ENCODE results near the gene CADPS.

CADPS gene

DNA sequence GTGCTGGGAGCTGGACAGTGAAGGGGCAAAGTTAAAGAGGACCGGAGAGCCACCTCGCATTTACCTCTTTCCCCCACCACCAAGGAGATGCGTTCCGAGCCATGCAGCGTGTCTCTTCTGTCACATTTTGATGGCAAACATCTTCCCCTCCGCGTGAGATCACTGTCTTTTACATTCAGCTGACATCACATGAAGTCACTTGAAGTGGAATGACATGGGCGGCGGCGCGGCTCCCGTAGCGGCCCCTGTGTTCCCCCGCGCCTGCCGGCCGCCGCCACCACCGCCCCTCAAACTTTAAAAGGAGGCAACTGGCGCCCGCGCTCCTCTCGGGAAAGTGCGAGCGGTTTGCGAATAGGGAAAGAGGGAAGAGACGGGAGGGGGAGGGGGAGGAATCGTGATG is 502.0 kb downstream of the CADPS start, which contains the start of gene FEZF2:
FEZF2 (minus strand) TSS at position 336 of the 400 bp plus-strand sequence. CDS start 682 bp downstream, outside the sequence.
- no peak for DNase-seq (ENCODE audit: low read depth)

- DNase-seq (ENCODE audit: low read depth) = no peak
Observed at GRCh38 chr3:62372621-62373041, 502.6 kb downstream of the CADPS start.

DNA sequence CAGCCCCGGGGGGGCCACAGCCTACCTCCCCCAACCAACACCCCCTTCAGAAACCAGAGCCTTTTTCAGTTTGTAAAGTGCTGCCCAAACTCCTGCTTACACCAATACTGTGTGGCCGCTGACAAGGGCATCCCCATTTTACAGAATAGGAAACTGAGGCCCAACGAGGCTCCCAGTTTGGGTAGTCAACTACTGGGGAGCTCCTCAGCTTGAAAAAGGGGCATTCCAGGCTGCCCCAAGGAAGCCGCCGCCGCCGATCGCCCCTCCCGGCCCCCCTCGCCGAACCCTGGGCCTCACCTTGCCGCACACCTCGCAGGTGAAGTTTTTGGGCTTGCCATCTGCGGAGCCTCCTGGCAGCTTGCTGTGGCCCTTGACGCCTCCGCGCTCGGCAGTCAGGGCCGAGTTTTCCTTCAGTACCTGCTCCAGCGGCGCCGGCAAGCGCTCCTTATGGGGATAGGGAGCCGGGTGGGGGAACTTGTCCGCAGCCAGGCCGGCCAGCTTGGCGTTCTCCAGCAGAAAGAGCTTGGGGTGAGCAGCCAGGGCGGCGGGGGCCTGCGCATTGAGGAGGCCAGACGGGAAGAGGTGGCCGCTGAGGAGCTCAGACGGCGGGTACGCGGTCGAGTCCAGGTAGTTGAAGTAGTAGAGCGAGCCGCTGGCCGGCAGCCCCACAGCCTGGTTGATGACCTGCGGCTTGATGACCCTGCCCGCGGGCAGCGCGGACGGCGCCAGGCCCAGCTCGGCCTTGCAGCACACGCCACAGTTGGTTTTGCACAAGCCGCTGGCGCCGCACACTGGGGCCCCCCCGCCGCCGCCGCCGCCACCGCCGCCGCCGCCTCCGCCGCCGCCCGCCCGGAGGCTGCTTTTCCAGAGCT is 503.3 kb downstream of the CADPS start:
- no peak for DNase-seq (ENCODE audit: low read depth)

GRCh38 chr3:62370858-62371719 is 504.1 kb downstream of the CADPS start:
- no peak for DNase-seq (ENCODE audit: low read depth)

- DNase-seq (ENCODE audit: low read depth) = no peak
Observed at GRCh38 chr3:62370112-62370857, 504.9 kb downstream of the CADPS start.

- no peak for DNase-seq (ENCODE audit: low read depth)
Observed at GRCh38 chr3:62369476-62369743, 505.8 kb downstream of the CADPS start.

DNA sequence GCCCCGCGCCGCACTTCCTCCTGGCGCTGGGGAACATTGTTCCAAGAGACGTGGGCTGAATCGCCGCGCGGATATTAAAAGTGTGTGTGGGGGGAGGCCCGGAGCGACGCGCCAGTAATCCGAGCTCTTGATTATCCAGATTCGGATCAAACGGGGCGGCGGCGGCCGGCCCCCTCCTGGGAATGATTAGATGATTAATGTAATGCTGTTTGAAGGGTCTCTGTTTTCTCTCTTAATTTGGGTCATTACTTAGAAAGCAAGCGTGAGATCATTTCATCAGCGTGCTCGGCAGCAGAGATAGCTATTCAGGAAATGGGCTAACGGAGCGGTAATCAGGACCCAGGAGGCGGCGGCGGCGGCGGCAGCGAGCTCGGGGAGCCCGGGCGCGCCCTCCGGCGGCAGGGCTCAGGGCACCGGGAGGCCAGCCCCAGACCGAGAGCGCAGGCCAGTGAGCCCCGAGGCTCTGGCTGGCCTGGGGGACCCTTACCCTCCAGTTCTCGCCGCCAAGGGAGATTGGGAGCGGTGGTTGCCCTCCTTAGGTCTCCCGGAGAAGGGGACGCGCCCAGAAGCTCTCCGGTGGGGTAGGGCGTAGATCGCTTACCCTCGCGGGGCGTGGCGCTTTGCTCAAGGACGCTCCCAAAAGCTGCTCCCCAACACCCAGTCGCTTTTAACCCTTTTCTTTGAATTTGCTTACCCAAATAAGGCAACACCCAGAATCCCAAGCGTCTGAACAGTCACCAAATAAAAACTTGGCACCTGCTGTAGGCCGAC is 506.3 kb downstream of the CADPS start:
- no peak for DNase-seq (ENCODE audit: low read depth)

- no peak for DNase-seq (ENCODE audit: low read depth)
Observed at GRCh38 chr3:62368290-62368704, 506.9 kb downstream of the CADPS start.

DNA sequence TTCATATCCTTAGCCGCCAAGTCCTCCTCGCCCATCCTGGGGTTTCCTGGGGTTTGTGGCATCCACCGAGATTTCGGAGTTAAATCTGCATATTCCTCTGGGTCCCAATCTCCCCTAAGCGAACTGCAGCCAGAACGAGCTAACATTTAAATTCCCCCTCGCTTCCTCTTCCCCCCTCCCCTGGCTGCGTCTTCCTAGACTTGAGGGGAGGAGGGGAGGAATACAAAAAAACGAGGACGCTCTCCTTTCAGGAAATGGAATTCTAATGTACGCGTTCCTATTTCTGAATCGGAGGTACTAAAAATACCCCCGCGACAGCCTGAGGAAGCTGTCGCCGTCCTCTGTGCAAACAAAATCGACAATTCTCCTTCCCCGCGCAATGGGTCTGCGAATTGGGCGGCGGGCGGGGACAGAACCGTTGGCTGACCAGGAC is 507.4 kb downstream of the CADPS start:
- DNase-seq (ENCODE audit: low read depth) = no peak

GRCh38 chr3:62366126-62366484 is 509.1 kb downstream of the CADPS start:
- DNase-seq (ENCODE audit: low read depth) = no peak

DNA sequence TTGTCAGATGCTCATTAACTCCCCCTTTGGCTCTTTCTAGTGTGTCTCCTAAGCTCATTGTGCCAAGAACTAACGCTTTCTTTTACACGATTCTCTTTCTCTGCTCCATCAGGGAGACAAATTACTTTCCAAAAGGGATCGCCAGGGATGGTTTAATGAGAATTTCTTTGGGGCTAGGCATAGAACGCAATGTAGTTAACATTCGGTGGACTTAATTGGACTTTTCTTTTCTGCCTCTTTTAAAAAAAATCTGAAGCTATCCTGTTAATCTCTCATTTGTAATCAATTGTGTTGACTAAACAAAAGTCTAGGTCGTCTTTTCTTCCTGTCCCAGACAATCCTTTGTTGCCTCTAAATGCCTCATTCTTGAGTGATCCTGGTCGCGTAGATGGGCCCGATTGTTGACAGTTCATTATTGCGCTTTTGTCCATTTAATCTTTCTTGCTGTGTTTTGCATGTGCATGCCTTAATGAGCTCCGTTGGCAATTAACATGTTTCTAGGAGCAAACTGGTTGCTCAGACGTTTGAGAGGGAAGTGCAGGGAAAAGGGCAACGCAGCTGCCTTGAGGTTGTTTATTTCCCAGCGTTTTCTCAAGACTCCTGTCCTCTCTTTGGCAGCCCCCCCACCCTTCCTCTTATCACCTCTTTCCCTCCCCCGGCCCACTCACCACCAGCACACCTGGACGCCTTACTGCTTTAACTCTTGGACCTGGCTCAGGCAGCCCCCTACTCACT is 509.7 kb downstream of the CADPS start:
- DNase-seq (ENCODE audit: low read depth) = no peak

GRCh38 chr3:62364191-62364590 is 511.0 kb downstream of the CADPS start:
- no peak for DNase-seq (ENCODE audit: low read depth)

GRCh38 chr3:62363275-62363674 is 511.9 kb downstream of the CADPS start:
- no peak for DNase-seq (ENCODE audit: low read depth)

- DNase-seq (ENCODE audit: low read depth) = no peak
Observed at GRCh38 chr3:62361824-62362223, 513.4 kb downstream of the CADPS start.

DNA sequence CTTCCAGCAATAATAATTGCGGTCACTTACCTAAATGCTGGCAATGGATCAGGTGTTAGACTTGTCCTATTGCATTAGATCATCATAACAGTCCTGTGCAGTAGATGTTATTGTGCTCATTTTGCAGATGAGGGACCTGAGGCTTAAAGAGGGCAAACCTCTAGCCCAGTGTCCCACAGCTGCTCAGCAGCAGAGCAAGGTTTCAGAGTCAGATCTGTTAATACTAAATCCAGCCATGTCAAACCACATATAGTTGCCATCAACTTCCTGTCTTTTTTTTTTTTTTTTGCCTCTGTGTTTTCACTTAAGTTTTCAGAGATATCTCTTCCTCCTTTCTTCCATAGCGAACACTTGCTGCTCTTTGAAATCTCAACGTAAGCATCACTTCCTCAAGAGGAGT is 514.0 kb downstream of the CADPS start:
- no peak for DNase-seq (ENCODE audit: low read depth)

GRCh38 chr3:62359531-62359930 is 515.7 kb downstream of the CADPS start:
- DNase-seq (ENCODE audit: low read depth) = no peak

DNA sequence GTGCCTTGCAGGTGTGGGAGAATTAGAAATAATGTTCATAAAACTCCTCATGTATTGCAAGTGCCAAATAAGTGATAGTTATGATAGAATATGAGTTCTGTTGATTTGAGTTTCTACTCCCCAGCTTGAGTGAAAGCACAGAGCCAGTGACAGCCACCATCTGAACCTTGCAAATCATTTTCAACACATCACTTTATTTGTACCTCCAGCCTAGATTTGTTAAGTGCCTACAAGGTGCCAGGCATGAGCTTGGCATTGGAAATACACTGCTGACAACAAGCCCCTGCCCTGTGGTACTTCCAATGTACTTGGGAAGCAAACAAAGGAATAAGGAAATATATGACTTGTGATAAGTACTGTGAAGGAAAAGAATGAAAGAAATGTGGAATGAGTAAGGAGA is 518.9 kb downstream of the CADPS start:
- DNase-seq (ENCODE audit: low read depth) = no peak

DNA sequence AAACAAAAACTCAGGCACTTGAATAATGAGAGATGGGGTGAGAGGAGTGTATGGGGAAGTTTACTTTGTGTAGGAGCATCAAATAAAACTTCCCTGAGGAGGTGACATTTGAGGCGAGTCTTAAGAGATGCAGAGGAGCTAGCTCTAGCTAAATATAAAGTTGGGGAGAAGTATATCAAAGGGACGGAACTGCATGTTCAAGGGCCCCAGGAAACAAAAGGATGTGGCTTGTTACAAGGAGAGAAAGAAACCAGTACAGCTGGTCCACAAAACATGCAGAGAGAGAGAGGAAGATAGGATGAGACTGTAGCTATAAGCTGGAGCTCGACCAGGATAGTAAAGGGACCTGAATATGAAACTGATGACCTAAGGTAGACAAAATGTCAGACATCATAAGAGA is 519.5 kb downstream of the CADPS start:
- no peak for DNase-seq (ENCODE audit: low read depth)
